ENCODE measurements around the gene NUMB.
A peak's percentile ranks its signal among the peaks of the same experiment; 100 is the strongest.

Gene NUMB

DNA sequence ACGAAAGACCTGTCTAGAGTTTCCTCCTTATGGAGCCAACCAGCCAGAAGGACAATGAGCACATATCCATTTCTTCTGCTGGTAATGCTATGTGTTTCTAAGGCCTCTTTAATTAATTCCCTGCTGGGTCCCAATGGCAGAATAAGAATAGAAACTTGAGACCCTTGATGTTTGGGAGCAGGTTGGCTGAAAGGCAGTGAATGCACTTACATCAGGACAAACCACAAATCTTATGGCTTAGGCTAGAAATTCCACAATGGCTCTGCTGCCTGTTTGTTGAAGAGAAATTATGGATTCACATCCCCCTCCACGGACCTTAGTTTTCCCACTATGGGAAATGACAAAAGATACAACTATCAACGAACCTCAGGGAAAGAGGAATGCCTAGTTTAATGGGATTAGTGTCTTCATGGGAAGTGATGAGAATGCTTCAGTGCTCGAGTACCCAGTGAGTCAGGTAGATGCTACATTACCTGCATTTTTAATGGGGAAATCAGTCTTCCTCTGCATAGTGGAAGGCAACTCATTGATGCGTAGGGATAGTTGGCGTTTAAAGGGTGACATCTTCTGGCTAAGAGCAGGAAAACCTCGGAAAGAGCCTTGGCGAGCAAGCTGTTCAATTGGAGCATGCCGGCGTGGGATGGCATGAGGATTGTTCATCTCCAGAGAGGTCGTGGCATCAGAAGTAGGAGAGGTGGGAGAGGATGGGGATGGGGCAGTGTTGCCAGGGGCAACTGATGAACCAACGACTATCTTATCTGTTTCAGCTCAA is 174.6 kb downstream of the NUMB start:
- no peak for TF ChIP-seq CTCF (IDR thresholded peaks at IDR 0.05; ENCODE audit: extremely low read depth, insufficient read depth, missing control alignments)
- DNase-seq (ENCODE audit: low spot score): no peak
- in situ Hi-C loops (cut with MboI; ENCODE audit: low pct_unique_long_range_greater_than_20kb, low sequenced_read_pairs, unreplicated experiment): no loop called here

DNA sequence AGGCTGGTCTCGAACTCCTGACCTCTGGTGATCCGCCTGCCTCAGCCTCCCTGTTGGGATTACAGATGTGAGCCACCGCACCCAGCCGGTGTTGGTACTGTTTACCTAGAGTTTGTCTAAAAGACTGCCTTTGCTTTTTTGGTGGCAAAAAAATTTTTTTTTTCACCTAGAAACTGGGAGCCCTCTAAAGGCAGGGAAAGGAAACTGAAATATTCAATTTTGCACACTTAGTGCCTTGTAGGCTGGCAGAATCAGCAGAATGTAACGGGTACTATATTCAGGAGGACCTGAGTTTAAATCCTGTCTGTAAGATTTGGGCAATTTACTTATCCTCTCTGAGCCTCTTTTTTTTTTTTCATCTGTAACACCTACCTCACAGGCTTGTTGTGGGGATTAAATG is 177.4 kb downstream of the NUMB start:
- TF ChIP-seq CTCF (IDR thresholded peaks at IDR 0.05; ENCODE audit: extremely low read depth, insufficient read depth, missing control alignments): peak; percentile 10
- in situ Hi-C loops (cut with MboI; ENCODE audit: low pct_unique_long_range_greater_than_20kb, low sequenced_read_pairs, unreplicated experiment): no loop called here
- DNase-seq (ENCODE audit: low spot score): no peak

DNA sequence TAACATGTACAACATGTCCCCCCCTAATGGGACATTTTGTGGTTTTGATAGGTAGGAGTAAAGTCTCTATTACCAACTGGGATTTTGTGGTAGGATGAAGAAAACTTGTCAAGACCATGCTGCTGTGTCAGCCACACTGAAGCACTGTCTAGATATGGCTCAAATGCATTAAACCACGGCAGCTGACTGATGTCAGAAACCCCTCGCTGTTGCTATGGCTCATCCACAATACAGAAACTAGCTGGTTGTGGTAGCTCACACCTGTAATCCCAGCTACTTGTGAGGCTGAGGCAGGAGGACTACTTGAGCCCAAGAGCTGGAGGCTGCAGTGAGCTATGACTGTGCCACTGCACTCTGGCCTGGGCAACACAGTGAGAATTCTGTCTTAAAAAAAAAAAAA is 181.0 kb downstream of the NUMB start:
- in situ Hi-C loops (cut with MboI; ENCODE audit: low pct_unique_long_range_greater_than_20kb, low sequenced_read_pairs, unreplicated experiment): no loop called here
- TF ChIP-seq CTCF (IDR thresholded peaks at IDR 0.05; ENCODE audit: extremely low read depth, insufficient read depth, missing control alignments): no peak
- no peak for DNase-seq (ENCODE audit: low spot score)

GRCh38 chr14:73276836-73277235 is 181.5 kb downstream of the NUMB start:
- in situ Hi-C loops (cut with MboI; ENCODE audit: low pct_unique_long_range_greater_than_20kb, low sequenced_read_pairs, unreplicated experiment): no loop called here
- DNase-seq (ENCODE audit: low spot score): no peak
- TF ChIP-seq CTCF (IDR thresholded peaks at IDR 0.05; ENCODE audit: extremely low read depth, insufficient read depth, missing control alignments): no peak

DNA sequence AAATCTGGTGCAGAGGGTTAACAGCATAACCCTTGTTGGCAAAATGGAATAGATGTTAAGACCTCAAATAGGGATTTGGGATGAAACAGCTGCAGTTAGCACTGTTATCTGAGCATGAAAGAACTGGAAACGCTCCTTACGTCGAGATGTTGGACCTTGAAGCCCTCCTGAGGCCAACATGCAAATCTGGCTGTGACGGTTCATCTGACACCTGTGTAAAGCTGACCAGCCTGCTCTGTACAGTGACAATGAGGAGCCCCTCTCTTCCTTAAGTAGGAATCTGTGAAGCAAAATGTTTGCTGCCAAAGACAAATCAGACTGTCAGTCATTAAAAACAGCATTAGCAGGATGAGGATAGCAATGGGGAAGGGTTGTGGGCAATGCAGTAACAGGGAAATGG is 184.5 kb downstream of the NUMB start:
- TF ChIP-seq CTCF (IDR thresholded peaks at IDR 0.05; ENCODE audit: extremely low read depth, insufficient read depth, missing control alignments): no peak
- no peak for DNase-seq (ENCODE audit: low spot score)
- in situ Hi-C loops (cut with MboI; ENCODE audit: low pct_unique_long_range_greater_than_20kb, low sequenced_read_pairs, unreplicated experiment): no loop called here

DNA sequence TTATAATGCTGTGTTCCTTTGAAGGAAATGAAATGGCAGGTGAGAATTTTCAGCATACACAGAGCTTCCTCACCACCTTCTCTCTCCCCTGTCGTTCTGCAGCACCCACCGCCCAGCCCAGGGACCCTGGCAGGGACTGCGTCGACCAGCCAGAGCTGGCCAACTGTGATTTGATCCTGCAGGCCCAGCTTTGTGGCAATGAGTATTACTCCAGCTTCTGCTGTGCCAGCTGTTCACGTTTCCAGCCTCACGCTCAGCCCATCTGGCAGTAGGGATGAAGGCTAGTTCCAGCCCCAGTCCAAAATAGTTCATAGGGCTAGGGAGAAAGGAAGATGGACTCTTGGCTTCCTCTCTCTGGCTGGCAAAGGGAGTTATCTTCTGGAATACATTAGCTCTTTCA is 186.0 kb downstream of the NUMB start:
- in situ Hi-C loops (cut with MboI; ENCODE audit: low pct_unique_long_range_greater_than_20kb, low sequenced_read_pairs, unreplicated experiment): no loop called here
- no peak for DNase-seq (ENCODE audit: low spot score)
- no peak for TF ChIP-seq CTCF (IDR thresholded peaks at IDR 0.05; ENCODE audit: extremely low read depth, insufficient read depth, missing control alignments)

Data from GM13977 (cell line).